SK-N-SH (cell line): ENCODE data around the gene KRTAP10-5. TPM values are rescaled to one million over a fixed set of nuclear protein-coding genes. Genes with fewer than 3 reads are reported as not detected.

Source experiments
- CTCF ChIA-PET: fragments of 300-600, 350-600 bp; formaldehyde crosslinking; extraction: SDS; loops from one replicate; lab custom pipeline; 2021; lab: Yijun Ruan, JAX
- POLR2A ChIA-PET: fragments of 350-600 bp; sonication (Branson Sonifier 250); formaldehyde crosslinking; extraction: SDS; loops from one replicate; lab custom pipeline; 2020; ENCODE audit warnings: antibody characterized with exemption, inconsistent platforms; lab: Yijun Ruan, JAX
- DNase-seq: peaks from one replicate; pipeline ENCODE4 v3.0.0; 2012
- H2AFZ ChIP-seq: fragments of 200-600 bp; sonication (generic); 2 replicates; pipeline ENCODE4 v1.8.1; 2016; ENCODE audit warnings: antibody characterized with exemption, mild to moderate bottlenecking, low read depth
- H3F3A ChIP-seq: fragments of 200-600 bp; sonication (generic); replicated peaks from 2 replicates; pipeline ENCODE3; 2016; ENCODE audit warnings: antibody characterized with exemption, mild to moderate bottlenecking; ENCODE audit not compliant: insufficient read depth
- H3K27ac ChIP-seq, 2 experiments: fragments of 200-500 bp in 1 of 2; fragments of 200-600 bp in 1 of 2; sonication (Bioruptor generic) in 1 of 2; sonication (generic), shearing (Covaris generic) in 1 of 2; 2 replicates each; pipeline versions ENCODE4 v1.5.1 to v1.6.1; 2014 to 2016; ENCODE audit warnings: low read depth in 2 of 2, inconsistent platforms in 1 of 2, low read length in 1 of 2, mild to moderate bottlenecking in 1 of 2, mixed read lengths in 1 of 2
- H3K27me3 ChIP-seq: fragments of 200-600 bp; sonication (generic), shearing (Covaris generic); 2 replicates; pipeline ENCODE4 v1.6.1; 2016; ENCODE audit warnings: mixed run types; ENCODE audit not compliant: insufficient read depth
- H3K36me3 ChIP-seq, 2 experiments: fragments of 200-500 bp in 1 of 2; fragments of 200-600 bp in 1 of 2; sonication (Bioruptor generic) in 1 of 2; sonication (generic) in 1 of 2; replicated peaks in 1 of 2; 2 replicates each; pipeline versions ENCODE3 to v1.5.1; 2014 to 2016; ENCODE audit warnings: low read length in 1 of 2, mild to moderate bottlenecking in 1 of 2; ENCODE audit not compliant: insufficient read depth in 2 of 2, control insufficient read depth in 1 of 2
- H3K4me1 ChIP-seq, 2 experiments: fragments of 200-500 bp in 1 of 2; fragments of 200-600 bp in 1 of 2; sonication (Bioruptor generic) in 1 of 2; sonication (generic), shearing (Covaris generic) in 1 of 2; 2 replicates each; pipeline versions ENCODE4 v1.5.1 to v1.6.1; 2014 to 2016; ENCODE audit warnings: low read depth in 1 of 2, low read length in 1 of 2, mixed run types in 1 of 2; ENCODE audit not compliant: insufficient read depth in 2 of 2, control insufficient read depth in 1 of 2
- H3K4me2 ChIP-seq: fragments of 200-600 bp; sonication (generic), shearing (Covaris generic); 2 replicates; pipeline ENCODE4 v1.6.1; 2017; ENCODE audit warnings: mixed run types
- H3K4me3 ChIP-seq, 2 experiments: fragments of 200-500 bp in 1 of 2; fragments of 200-600 bp in 1 of 2; sonication (Bioruptor generic) in 1 of 2; sonication (generic), shearing (Covaris generic) in 1 of 2; 2 replicates each; pipeline versions ENCODE4 v1.5.1 to v1.8.1; 2014 to 2016; ENCODE audit warnings: low read depth in 2 of 2, inconsistent platforms in 1 of 2, low read length in 1 of 2, mild to moderate bottlenecking in 1 of 2, mixed read lengths in 1 of 2, moderate library complexity in 1 of 2
- H3K79me2 ChIP-seq: fragments of 200-600 bp; sonication (generic); 2 replicates; pipeline ENCODE4 v1.8.1; 2017; ENCODE audit warnings: mild to moderate bottlenecking; ENCODE audit not compliant: insufficient read depth
- H3K9ac ChIP-seq: fragments of 200-600 bp; sonication (generic); 2 replicates; pipeline ENCODE4 v1.6.1; 2017; ENCODE audit warnings: mixed run types
- H3K9me2 ChIP-seq: fragments of 200-600 bp; sonication (generic); 2 replicates; pipeline ENCODE4 v1.6.1; 2017; ENCODE audit warnings: mixed run types
- H3K9me3 ChIP-seq: fragments of 200-600 bp; sonication (generic); 2 replicates; pipeline ENCODE4 v1.6.1; 2017; ENCODE audit warnings: mixed run types, mild to moderate bottlenecking, moderate library complexity
- H4K20me1 ChIP-seq: fragments of 200-600 bp; sonication (generic); 2 replicates; pipeline ENCODE4 v1.6.1; 2017; ENCODE audit warnings: mild to moderate bottlenecking, mixed run types; ENCODE audit not compliant: insufficient read depth
- CHD2 ChIP-seq: fragments of 150-350 bp; IDR thresholded peaks from 2 replicates; pipeline ENCODE4 v1.6.1; 2018; ENCODE audit warnings: low read length; ENCODE audit not compliant: partially characterized antibody
- EZH2phosphoT487 ChIP-seq: fragments of 200-600 bp; sonication (generic); IDR thresholded peaks from 2 replicates; pipeline ENCODE4 v1.6.1; 2017; ENCODE audit warnings: low read depth, mixed run types, mild to moderate bottlenecking, antibody characterized with exemption, moderate library complexity, borderline replicate concordance
- FOXJ3 ChIP-seq: sonication (generic); formaldehyde crosslinking; IDR thresholded peaks from 2 replicates; pipeline ENCODE4 v1.5.1; 2020; ENCODE audit warnings: mild to moderate bottlenecking, missing genetic modification reagents
- GABPA ChIP-seq: IDR thresholded peaks from 2 replicates; pipeline ENCODE4 v1.4.0; 2012; ENCODE audit warnings: low read depth, mild to moderate bottlenecking
- GATA2 ChIP-seq: sonication (generic); formaldehyde crosslinking; IDR thresholded peaks from 2 replicates; pipeline ENCODE4 v1.5.0; 2020; ENCODE audit warnings: mild to moderate bottlenecking, missing genetic modification reagents
- MAX ChIP-seq: IDR thresholded peaks from 2 replicates; pipeline ENCODE4 v1.4.0; 2012; ENCODE audit warnings: low read depth
- MEF2A ChIP-seq: IDR thresholded peaks from 2 replicates; pipeline ENCODE4 v1.4.0; 2012; ENCODE audit warnings: low read depth, borderline replicate concordance
- MXI1 ChIP-seq: IDR thresholded peaks from 2 replicates; pipeline ENCODE4 v1.6.1; 2012; ENCODE audit warnings: mild to moderate bottlenecking, low read depth, low read length, improper control_type of control experiment
- POLR2AphosphoS5 ChIP-seq: IDR thresholded peaks from 2 replicates; pipeline ENCODE4 v1.6.1; 2012; ENCODE audit warnings: low read depth, low read length
- RCOR1 ChIP-seq: fragments of 150-350 bp; IDR thresholded peaks from 2 replicates; pipeline ENCODE4 v1.6.1; 2017; ENCODE audit warnings: antibody characterized with exemption, low read length
- RFX5 ChIP-seq: IDR thresholded peaks from 2 replicates; pipeline ENCODE4 v1.6.1; 2012; ENCODE audit warnings: mild to moderate bottlenecking, improper control_type of control experiment, low read length
- SMC3 ChIP-seq: IDR thresholded peaks from 2 replicates; pipeline ENCODE4 v1.6.1; 2012; ENCODE audit warnings: low read depth, low read length, improper control_type of control experiment
- YY1 ChIP-seq: IDR thresholded peaks from 2 replicates; pipeline ENCODE4 v1.4.0; 2012; ENCODE audit warnings: low read depth, mild to moderate bottlenecking
- WGBS: methylation state at CpG from one replicate; pipeline ENCODE4 v1.1.6; 2017; ENCODE audit warnings: low lambda C conversion rate; 5-methylcytosine and 5-hydroxymethylcytosine counted together
- polyA plus RNA-seq, 3 experiments: library from polyadenylated mRNA; depleted of rRNA; stranded (reverse); fragments of >200 nt; gene quantifications; 2 replicates each; pipeline ENCODE4 v1.2.3, GENCODE V29; 2012
- TF ChIP-seq, protein P1 (sequence below): IDR thresholded peaks from 2 replicates; pipeline ENCODE4 v1.4.0; 2012; ENCODE audit warnings: low read depth, borderline replicate concordance
- TF ChIP-seq, protein P2 (sequence below): fragments of 200-600 bp; sonication (generic); IDR thresholded peaks from 2 replicates; pipeline ENCODE4 v1.6.1; 2017; ENCODE audit warnings: antibody characterized with exemption, mild to moderate bottlenecking, moderate library complexity

Gene KRTAP10-5
- polyA plus RNA-seq, 1 of the 3 experiments (the other 2 are of a cell fraction) = not detected

- no peaks in the 10 kb centered on the region for H3K79me2 ChIP-seq
- H3K4me2 ChIP-seq = no peak overlapping the region
- no peak overlapping the region for H3K9ac ChIP-seq
- H2AFZ ChIP-seq = no peak overlapping the region
- CTCF ChIA-PET = interaction anchor here (4.4 kb wide), 1 partner anchor 167 kb away, joined by 15 read pairs; no protein-coding TSS in a partner anchor
- no peaks in the 10 kb centered on the region for H3F3A ChIP-seq
- no peaks in the 10 kb centered on the region for H4K20me1 ChIP-seq
- H3K9me3 ChIP-seq = peaks cover 10% of the 10 kb centered on the region; the same call in 1 of the 2 replicates
- WGBS = 14% methylated on average over 4 of the region's 10 CpGs
- H3K4me3 ChIP-seq = no peak overlapping the region
- no peak overlapping the region for H3K27ac ChIP-seq
- DNase-seq = no peak
- no peaks in the 10 kb centered on the region; a peak in 1 of 4 replicates for H3K4me1 ChIP-seq
- POLR2A ChIA-PET = no interaction called here
- TF ChIP-seq GABPA (no peak), MEF2A (no peak), CHD2 (no peak), EZH2phosphoT487 (no peak), YY1 (no peak)
- TF ChIP-seq, protein P1, sequence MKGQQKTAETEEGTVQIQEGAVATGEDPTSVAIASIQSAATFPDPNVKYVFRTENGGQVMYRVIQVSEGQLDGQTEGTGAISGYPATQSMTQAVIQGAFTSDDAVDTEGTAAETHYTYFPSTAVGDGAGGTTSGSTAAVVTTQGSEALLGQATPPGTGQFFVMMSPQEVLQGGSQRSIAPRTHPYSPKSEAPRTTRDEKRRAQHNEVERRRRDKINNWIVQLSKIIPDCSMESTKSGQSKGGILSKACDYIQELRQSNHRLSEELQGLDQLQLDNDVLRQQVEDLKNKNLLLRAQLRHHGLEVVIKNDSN = no peak
- TF ChIP-seq, protein P2, sequence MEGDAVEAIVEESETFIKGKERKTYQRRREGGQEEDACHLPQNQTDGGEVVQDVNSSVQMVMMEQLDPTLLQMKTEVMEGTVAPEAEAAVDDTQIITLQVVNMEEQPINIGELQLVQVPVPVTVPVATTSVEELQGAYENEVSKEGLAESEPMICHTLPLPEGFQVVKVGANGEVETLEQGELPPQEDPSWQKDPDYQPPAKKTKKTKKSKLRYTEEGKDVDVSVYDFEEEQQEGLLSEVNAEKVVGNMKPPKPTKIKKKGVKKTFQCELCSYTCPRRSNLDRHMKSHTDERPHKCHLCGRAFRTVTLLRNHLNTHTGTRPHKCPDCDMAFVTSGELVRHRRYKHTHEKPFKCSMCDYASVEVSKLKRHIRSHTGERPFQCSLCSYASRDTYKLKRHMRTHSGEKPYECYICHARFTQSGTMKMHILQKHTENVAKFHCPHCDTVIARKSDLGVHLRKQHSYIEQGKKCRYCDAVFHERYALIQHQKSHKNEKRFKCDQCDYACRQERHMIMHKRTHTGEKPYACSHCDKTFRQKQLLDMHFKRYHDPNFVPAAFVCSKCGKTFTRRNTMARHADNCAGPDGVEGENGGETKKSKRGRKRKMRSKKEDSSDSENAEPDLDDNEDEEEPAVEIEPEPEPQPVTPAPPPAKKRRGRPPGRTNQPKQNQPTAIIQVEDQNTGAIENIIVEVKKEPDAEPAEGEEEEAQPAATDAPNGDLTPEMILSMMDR = no peak
- H3K27me3 ChIP-seq = peaks cover 11% of the 10 kb centered on the region; the same call in 1 of the 2 replicates
- no peaks in the 10 kb centered on the region for H3K9me2 ChIP-seq
- peaks cover 0 to 3% of the 10 kb centered on the region in 2 experiments for H3K36me3 ChIP-seq
Measured at GRCh38 chr21:44626262-44626661, 45.9 kb upstream of the KRTAP10-5 start.

GRCh38 chr21:44625756-44626155 is 45.4 kb upstream of the KRTAP10-5 start:
- Histone ChIP-seq H3K9me2 (no peaks in the 10 kb centered on the region), H3K27ac (no peak overlapping the region), H3F3A (no peaks in the 10 kb centered on the region), H3K9ac (no peak overlapping the region), H3K36me3 (peaks cover 0 to 3% of the 10 kb centered on the region in 2 experiments), H3K79me2 (no peaks in the 10 kb centered on the region), H2AFZ (no peak overlapping the region), H3K4me2 (no peak overlapping the region), H3K9me3 (peaks cover 10% of the 10 kb centered on the region; the same call in 1 of the 2 replicates), H4K20me1 (no peaks in the 10 kb centered on the region), H3K4me1 (no peaks in the 10 kb centered on the region; a peak in 1 of 4 replicates), H3K27me3 (peaks cover 11% of the 10 kb centered on the region; the same call in 1 of the 2 replicates), H3K4me3 (no peak overlapping the region)
- POLR2A ChIA-PET = no interaction called here
- no peak for DNase-seq
- CTCF ChIA-PET = interaction anchor here (4.4 kb wide), 1 partner anchor 168 kb away, joined by 15 read pairs; no protein-coding TSS in a partner anchor
- 27% methylated on average over 6 of the region's 7 CpGs for WGBS
- TF ChIP-seq GATA2 (CRISPR knock-in tag) = no peak
- no peak for TF ChIP-seq FOXJ3 (CRISPR knock-in tag)
- TF ChIP-seq RCOR1 = no peak
- TF ChIP-seq MAX = no peak
- no peak for TF ChIP-seq POLR2AphosphoS5
- TF ChIP-seq SMC3 = no peak
- no peak for TF ChIP-seq MXI1
- TF ChIP-seq RFX5 = no peak
